ENCODE results near the gene GPBAR1. TPM values are rescaled to one million over a fixed set of nuclear protein-coding genes. Genes with fewer than 3 reads are reported as not detected.

The GPBAR1 gene
- total RNA-seq, 1 experiment from 2014 or later: 0.20 TPM

DNA sequence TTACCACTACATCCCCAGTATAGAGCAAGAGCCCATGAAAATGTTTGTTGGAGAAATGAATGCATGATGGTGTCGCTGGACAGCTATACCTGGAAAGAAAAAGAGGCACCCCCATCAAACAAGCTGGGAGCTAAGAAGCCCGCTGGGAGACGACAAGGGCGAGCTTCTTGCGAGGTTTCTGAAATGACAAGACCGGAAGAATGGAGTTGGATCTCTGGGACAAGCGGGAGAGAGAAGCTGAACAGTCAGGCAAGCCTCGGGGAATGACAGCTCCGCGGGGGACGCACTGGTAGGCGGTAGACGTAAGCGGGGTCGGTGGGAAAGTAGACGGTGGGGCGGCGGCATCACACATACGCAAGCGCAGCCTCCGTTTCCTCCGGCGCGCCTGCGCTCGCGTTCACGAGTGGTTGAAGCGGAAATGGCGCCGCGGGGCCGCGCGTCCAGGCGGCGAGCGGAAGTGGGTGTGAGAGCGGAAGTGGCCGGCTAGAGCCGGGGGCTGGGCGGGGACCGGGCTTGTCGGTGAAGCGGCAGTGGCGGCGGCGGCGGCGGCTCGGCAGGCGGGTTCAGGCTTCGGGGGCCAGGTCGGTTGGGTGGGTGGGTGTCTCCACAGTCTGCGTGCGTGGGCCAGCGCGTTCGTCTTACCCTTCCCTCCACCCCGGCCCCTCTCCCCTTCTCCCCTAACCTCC is 44.0 kb upstream of the GPBAR1 start, which contains the start of gene ARPC2:
Gene ARPC2 (plus strand): TSS at position 516 of the 686 bp plus-strand sequence. CDS start 282 bp downstream, outside the sequence.
- Mint-ChIP-seq H3K36me3 (peaks cover 11% of the 10 kb centered on the region; the same call in 1 of the 2 replicates), H3K9me3 (no peaks in the 10 kb centered on the region), H3K27me3 (ENCODE audit: low read depth) (no peaks in the 10 kb centered on the region), H3K4me1 (peaks cover 31% of the 10 kb centered on the region), H3K27ac (peak within 1 kb of the TSS; percentile 97), H3K4me3 (peak within 1 kb of the TSS; percentile 91)
- peak; percentile 73 for ATAC-seq
- POLR2A ChIA-PET: no interaction called here
- DNase-seq (ENCODE audit: low spot score): peak; percentile 86
- CTCF ChIA-PET: interaction anchor here (1.1 to 1.4 kb wide), 4 partner anchors 14 to 123 kb away, joined by 4 to 6 read pairs (median 4); no protein-coding TSS in a partner anchor
- TF ChIP-seq ZNF512 (CRISPR knock-in tag; IDR thresholded peaks at IDR 0.05; ENCODE audit: borderline replicate concordance) (no peak), FOXJ3 (CRISPR knock-in tag; IDR thresholded peaks at IDR 0.05; ENCODE audit: borderline replicate concordance) (no peak), ZNF138 (CRISPR knock-in tag; conservative IDR thresholded peaks at IDR 0.05) (no peak), ZNF416 (CRISPR knock-in tag; IDR thresholded peaks at IDR 0.05) (no peak), ZNF317 (CRISPR knock-in tag; IDR thresholded peaks at IDR 0.05; ENCODE audit: borderline replicate concordance, low read depth) (no peak), ESRRA (CRISPR knock-in tag; IDR thresholded peaks at IDR 0.05; ENCODE audit: borderline replicate concordance) (no peak), MXD4 (CRISPR knock-in tag; IDR thresholded peaks at IDR 0.05; ENCODE audit: borderline replicate concordance) (no peak), NFYB (CRISPR knock-in tag; conservative IDR thresholded peaks at IDR 0.05; ENCODE audit: low read depth) (no peak), EMX1 (CRISPR knock-in tag; IDR thresholded peaks at IDR 0.05) (peak; percentile 59; the same call in 1 of the 2 replicates), FOXK1 (CRISPR knock-in tag; IDR thresholded peaks at IDR 0.05) (0 out of 2 replicates have a peak, but pooled peaks have one; percentile 14), ETV6 (CRISPR knock-in tag; IDR thresholded peaks at IDR 0.05) (peak; percentile 95), ZNF423 (CRISPR knock-in tag; IDR thresholded peaks at IDR 0.05) (no peak), ZNF263 (CRISPR knock-in tag; IDR thresholded peaks at IDR 0.05; ENCODE audit: low read depth) (no peak), NR2C2 (CRISPR knock-in tag; IDR thresholded peaks at IDR 0.05) (no peak), GTF2I (CRISPR knock-in tag; conservative IDR thresholded peaks at IDR 0.05) (no peak), SMAD3 (CRISPR knock-in tag; IDR thresholded peaks at IDR 0.05; ENCODE audit: borderline replicate concordance) (no peak), CDX4 (CRISPR knock-in tag; IDR thresholded peaks at IDR 0.05; ENCODE audit: borderline replicate concordance) (no peak), ATF1 (CRISPR knock-in tag; IDR thresholded peaks at IDR 0.05) (no peak), HMGA2 (CRISPR knock-in tag; IDR thresholded peaks at IDR 0.05) (no peak), NR3C1 (CRISPR knock-in tag; conservative IDR thresholded peaks at IDR 0.05; ENCODE audit: low read depth) (no peak)
- TF ChIP-seq, protein P1, sequence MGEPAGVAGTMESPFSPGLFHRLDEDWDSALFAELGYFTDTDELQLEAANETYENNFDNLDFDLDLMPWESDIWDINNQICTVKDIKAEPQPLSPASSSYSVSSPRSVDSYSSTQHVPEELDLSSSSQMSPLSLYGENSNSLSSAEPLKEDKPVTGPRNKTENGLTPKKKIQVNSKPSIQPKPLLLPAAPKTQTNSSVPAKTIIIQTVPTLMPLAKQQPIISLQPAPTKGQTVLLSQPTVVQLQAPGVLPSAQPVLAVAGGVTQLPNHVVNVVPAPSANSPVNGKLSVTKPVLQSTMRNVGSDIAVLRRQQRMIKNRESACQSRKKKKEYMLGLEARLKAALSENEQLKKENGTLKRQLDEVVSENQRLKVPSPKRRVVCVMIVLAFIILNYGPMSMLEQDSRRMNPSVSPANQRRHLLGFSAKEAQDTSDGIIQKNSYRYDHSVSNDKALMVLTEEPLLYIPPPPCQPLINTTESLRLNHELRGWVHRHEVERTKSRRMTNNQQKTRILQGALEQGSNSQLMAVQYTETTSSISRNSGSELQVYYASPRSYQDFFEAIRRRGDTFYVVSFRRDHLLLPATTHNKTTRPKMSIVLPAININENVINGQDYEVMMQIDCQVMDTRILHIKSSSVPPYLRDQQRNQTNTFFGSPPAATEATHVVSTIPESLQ (CRISPR knock-in tag; IDR thresholded peaks at IDR 0.05): no peak
- TF ChIP-seq, protein P2, sequence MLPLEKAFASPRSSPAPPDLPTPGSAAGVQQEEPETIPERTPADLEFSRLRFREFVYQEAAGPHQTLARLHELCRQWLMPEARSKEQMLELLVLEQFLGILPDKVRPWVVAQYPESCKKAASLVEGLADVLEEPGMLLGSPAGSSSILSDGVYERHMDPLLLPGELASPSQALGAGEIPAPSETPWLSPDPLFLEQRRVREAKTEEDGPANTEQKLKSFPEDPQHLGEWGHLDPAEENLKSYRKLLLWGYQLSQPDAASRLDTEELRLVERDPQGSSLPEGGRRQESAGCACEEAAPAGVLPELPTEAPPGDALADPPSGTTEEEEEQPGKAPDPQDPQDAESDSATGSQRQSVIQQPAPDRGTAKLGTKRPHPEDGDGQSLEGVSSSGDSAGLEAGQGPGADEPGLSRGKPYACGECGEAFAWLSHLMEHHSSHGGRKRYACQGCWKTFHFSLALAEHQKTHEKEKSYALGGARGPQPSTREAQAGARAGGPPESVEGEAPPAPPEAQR (CRISPR knock-in tag; IDR thresholded peaks at IDR 0.05): 0 out of 2 replicates have a peak, but pooled peaks have one; percentile 15
- TF ChIP-seq, protein P3, sequence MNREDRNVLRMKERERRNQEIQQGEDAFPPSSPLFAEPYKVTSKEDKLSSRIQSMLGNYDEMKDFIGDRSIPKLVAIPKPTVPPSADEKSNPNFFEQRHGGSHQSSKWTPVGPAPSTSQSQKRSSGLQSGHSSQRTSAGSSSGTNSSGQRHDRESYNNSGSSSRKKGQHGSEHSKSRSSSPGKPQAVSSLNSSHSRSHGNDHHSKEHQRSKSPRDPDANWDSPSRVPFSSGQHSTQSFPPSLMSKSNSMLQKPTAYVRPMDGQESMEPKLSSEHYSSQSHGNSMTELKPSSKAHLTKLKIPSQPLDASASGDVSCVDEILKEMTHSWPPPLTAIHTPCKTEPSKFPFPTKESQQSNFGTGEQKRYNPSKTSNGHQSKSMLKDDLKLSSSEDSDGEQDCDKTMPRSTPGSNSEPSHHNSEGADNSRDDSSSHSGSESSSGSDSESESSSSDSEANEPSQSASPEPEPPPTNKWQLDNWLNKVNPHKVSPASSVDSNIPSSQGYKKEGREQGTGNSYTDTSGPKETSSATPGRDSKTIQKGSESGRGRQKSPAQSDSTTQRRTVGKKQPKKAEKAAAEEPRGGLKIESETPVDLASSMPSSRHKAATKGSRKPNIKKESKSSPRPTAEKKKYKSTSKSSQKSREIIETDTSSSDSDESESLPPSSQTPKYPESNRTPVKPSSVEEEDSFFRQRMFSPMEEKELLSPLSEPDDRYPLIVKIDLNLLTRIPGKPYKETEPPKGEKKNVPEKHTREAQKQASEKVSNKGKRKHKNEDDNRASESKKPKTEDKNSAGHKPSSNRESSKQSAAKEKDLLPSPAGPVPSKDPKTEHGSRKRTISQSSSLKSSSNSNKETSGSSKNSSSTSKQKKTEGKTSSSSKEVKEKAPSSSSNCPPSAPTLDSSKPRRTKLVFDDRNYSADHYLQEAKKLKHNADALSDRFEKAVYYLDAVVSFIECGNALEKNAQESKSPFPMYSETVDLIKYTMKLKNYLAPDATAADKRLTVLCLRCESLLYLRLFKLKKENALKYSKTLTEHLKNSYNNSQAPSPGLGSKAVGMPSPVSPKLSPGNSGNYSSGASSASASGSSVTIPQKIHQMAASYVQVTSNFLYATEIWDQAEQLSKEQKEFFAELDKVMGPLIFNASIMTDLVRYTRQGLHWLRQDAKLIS (CRISPR knock-in tag; IDR thresholded peaks at IDR 0.05; ENCODE audit: borderline replicate concordance): 0 out of 2 replicates have a peak, but pooled peaks have one; percentile 14
- TF ChIP-seq, protein P4, sequence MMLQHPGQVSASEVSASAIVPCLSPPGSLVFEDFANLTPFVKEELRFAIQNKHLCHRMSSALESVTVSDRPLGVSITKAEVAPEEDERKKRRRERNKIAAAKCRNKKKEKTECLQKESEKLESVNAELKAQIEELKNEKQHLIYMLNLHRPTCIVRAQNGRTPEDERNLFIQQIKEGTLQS (CRISPR knock-in tag; conservative IDR thresholded peaks at IDR 0.05): no peak
- TF ChIP-seq, protein P5, sequence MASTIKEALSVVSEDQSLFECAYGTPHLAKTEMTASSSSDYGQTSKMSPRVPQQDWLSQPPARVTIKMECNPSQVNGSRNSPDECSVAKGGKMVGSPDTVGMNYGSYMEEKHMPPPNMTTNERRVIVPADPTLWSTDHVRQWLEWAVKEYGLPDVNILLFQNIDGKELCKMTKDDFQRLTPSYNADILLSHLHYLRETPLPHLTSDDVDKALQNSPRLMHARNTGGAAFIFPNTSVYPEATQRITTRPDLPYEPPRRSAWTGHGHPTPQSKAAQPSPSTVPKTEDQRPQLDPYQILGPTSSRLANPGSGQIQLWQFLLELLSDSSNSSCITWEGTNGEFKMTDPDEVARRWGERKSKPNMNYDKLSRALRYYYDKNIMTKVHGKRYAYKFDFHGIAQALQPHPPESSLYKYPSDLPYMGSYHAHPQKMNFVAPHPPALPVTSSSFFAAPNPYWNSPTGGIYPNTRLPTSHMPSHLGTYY (CRISPR knock-in tag; IDR thresholded peaks at IDR 0.05): 0 out of 2 replicates have a peak, but pooled peaks have one; percentile 71
- TF ChIP-seq, protein P6, sequence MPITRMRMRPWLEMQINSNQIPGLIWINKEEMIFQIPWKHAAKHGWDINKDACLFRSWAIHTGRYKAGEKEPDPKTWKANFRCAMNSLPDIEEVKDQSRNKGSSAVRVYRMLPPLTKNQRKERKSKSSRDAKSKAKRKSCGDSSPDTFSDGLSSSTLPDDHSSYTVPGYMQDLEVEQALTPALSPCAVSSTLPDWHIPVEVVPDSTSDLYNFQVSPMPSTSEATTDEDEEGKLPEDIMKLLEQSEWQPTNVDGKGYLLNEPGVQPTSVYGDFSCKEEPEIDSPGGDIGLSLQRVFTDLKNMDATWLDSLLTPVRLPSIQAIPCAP (CRISPR knock-in tag; IDR thresholded peaks at IDR 0.05): no peak
